ENCODE measurements around the gene ATG10.
A peak's percentile ranks its signal among the peaks of the same experiment; 100 is the strongest.

Gene ATG10

GRCh38 chr5:82211855-82212572 lies 240.2 kb downstream of the ATG10 start:
- TF ChIP-seq HDGF (IDR thresholded peaks at IDR 0.05; ENCODE audit: borderline replicate concordance) (no peak), FOXM1 (IDR thresholded peaks at IDR 0.05; ENCODE audit: borderline replicate concordance) (no peak), CTBP1 (IDR thresholded peaks at IDR 0.05; ENCODE audit: borderline replicate concordance) (no peak), ARNT (IDR thresholded peaks at IDR 0.05) (no peak), ZNF384 (IDR thresholded peaks at IDR 0.05) (no peak), SP1 (IDR thresholded peaks at IDR 0.05) (no peak), SUZ12 (IDR thresholded peaks at IDR 0.05) (no peak), FOXK2 (IDR thresholded peaks at IDR 0.05) (no peak), LEF1 (IDR thresholded peaks at IDR 0.05; ENCODE audit: borderline replicate concordance) (no peak), BHLHE40 (IDR thresholded peaks at IDR 0.05; ENCODE audit: borderline replicate concordance) (no peak)
- ChIA-PET CTCF (no interaction called here), POLR2A (no interaction called here)
- DNase-seq (ENCODE audit: extremely low spot score): no peak

- TF ChIP-seq FOXA1 (IDR thresholded peaks at IDR 0.05): no peak
- TF ChIP-seq FOXM1 (IDR thresholded peaks at IDR 0.05; ENCODE audit: borderline replicate concordance): no peak
- no peak for TF ChIP-seq BHLHE40 (IDR thresholded peaks at IDR 0.05; ENCODE audit: borderline replicate concordance)
- TF ChIP-seq FOXK2 (IDR thresholded peaks at IDR 0.05): no peak
- TF ChIP-seq LEF1 (IDR thresholded peaks at IDR 0.05; ENCODE audit: borderline replicate concordance): no peak
- no peak for TF ChIP-seq NFRKB (IDR thresholded peaks at IDR 0.05)
- TF ChIP-seq CTBP1 (IDR thresholded peaks at IDR 0.05; ENCODE audit: borderline replicate concordance): no peak
- no peak for TF ChIP-seq SP1 (IDR thresholded peaks at IDR 0.05)
- no peak for TF ChIP-seq SUZ12 (IDR thresholded peaks at IDR 0.05)
- no peak for TF ChIP-seq ELF4 (IDR thresholded peaks at IDR 0.05)
- no peak for TF ChIP-seq TARDBP (IDR thresholded peaks at IDR 0.05)
- no peak for TF ChIP-seq HDGF (IDR thresholded peaks at IDR 0.05; ENCODE audit: borderline replicate concordance)
- TF ChIP-seq ARNT (IDR thresholded peaks at IDR 0.05): no peak
- no peak for TF ChIP-seq PKNOX1 (IDR thresholded peaks at IDR 0.05)
- no peak for TF ChIP-seq L3MBTL2 (conservative IDR thresholded peaks at IDR 0.05)
- no peak for TF ChIP-seq ZNF384 (IDR thresholded peaks at IDR 0.05)
- POLR2A ChIA-PET: no interaction called here
- CTCF ChIA-PET: no interaction called here
- no peak for DNase-seq (ENCODE audit: extremely low spot score)
These were observed 246.1 kb downstream of the ATG10 start for GRCh38 chr5:82217917-82218316.

GRCh38 chr5:82218374-82219156 lies 246.7 kb downstream of the ATG10 start:
- CTCF ChIA-PET: no interaction called here
- TF ChIP-seq FOXK2 (IDR thresholded peaks at IDR 0.05) (no peak), PKNOX1 (IDR thresholded peaks at IDR 0.05) (peak; percentile 60; the same call in 1 of the 2 replicates)
- no peak for DNase-seq (ENCODE audit: extremely low spot score)
- POLR2A ChIA-PET: no interaction called here

GRCh38 chr5:82221020-82221419 lies 249.2 kb downstream of the ATG10 start:
- no peak for TF ChIP-seq SP1 (IDR thresholded peaks at IDR 0.05)
- TF ChIP-seq TARDBP (IDR thresholded peaks at IDR 0.05): no peak
- TF ChIP-seq SUZ12 (IDR thresholded peaks at IDR 0.05): no peak
- no peak for TF ChIP-seq ZNF384 (IDR thresholded peaks at IDR 0.05)
- no peak for TF ChIP-seq ELF4 (IDR thresholded peaks at IDR 0.05)
- no peak for TF ChIP-seq FOXM1 (IDR thresholded peaks at IDR 0.05; ENCODE audit: borderline replicate concordance)
- TF ChIP-seq FOXK2 (IDR thresholded peaks at IDR 0.05): no peak
- TF ChIP-seq ARNT (IDR thresholded peaks at IDR 0.05): no peak
- TF ChIP-seq NFRKB (IDR thresholded peaks at IDR 0.05): no peak
- no peak for TF ChIP-seq L3MBTL2 (conservative IDR thresholded peaks at IDR 0.05)
- TF ChIP-seq LEF1 (IDR thresholded peaks at IDR 0.05; ENCODE audit: borderline replicate concordance): no peak
- TF ChIP-seq FOXA1 (IDR thresholded peaks at IDR 0.05): no peak
- no peak for TF ChIP-seq PKNOX1 (IDR thresholded peaks at IDR 0.05)
- TF ChIP-seq HDGF (IDR thresholded peaks at IDR 0.05; ENCODE audit: borderline replicate concordance): no peak
- no peak for TF ChIP-seq CTBP1 (IDR thresholded peaks at IDR 0.05; ENCODE audit: borderline replicate concordance)
- no peak for TF ChIP-seq BHLHE40 (IDR thresholded peaks at IDR 0.05; ENCODE audit: borderline replicate concordance)
- DNase-seq (ENCODE audit: extremely low spot score): no peak
- CTCF ChIA-PET: no interaction called here
- POLR2A ChIA-PET: no interaction called here

GRCh38 chr5:82222597-82223574 lies 251.1 kb downstream of the ATG10 start:
- no peak for DNase-seq (ENCODE audit: extremely low spot score)
- TF ChIP-seq FOXK2 (IDR thresholded peaks at IDR 0.05) (no peak), SP1 (IDR thresholded peaks at IDR 0.05) (no peak), HDGF (IDR thresholded peaks at IDR 0.05; ENCODE audit: borderline replicate concordance) (no peak), SUZ12 (IDR thresholded peaks at IDR 0.05) (no peak), ARNT (IDR thresholded peaks at IDR 0.05) (no peak), NFRKB (IDR thresholded peaks at IDR 0.05) (no peak), ELF4 (IDR thresholded peaks at IDR 0.05) (no peak), BHLHE40 (IDR thresholded peaks at IDR 0.05; ENCODE audit: borderline replicate concordance) (no peak), CTBP1 (IDR thresholded peaks at IDR 0.05; ENCODE audit: borderline replicate concordance) (no peak), TARDBP (IDR thresholded peaks at IDR 0.05) (no peak), ZNF384 (IDR thresholded peaks at IDR 0.05) (no peak), FOXM1 (IDR thresholded peaks at IDR 0.05; ENCODE audit: borderline replicate concordance) (no peak)
- CTCF ChIA-PET: interaction anchor here (0.6 kb wide), 1 partner anchor 1100 kb away, joined by 3 read pairs; no protein-coding TSS in a partner anchor
- POLR2A ChIA-PET: no interaction called here

All from HEK293T (cell line).